Stimulated activated CD8-positive, alpha-beta memory T cell treated with anti-CD3 and anti-CD28 coated beads, Interleukin-12 subunit alpha, Interleukin-12 subunit beta, amount 100 ng/mL, for 1 hour (primary cell): ENCODE results near the gene RNF169.
A peak's percentile ranks its signal among the peaks of the same experiment; 100 is the strongest.
"Not testable (repeated sequence)": the region's sequence is repeated elsewhere in the genome, so short reads cannot be mapped to it uniquely, and the experiment has no call there.

ENCODE experiments used
- DNase-seq: peaks from one replicate; pipeline ENCODE4 v3.0.0-alpha.2; 2020; ENCODE audit warnings: low read depth

Gene RNF169

GRCh38 chr11:74730571-74731260 lies 17.9 kb upstream of the RNF169 start:
- DNase-seq, result no peak

- no peak for DNase-seq
Observed at GRCh38 chr11:74731301-74732094, 17.2 kb upstream of the RNF169 start, which contains the start of gene CHRDL2. Gene CHRDL2, minus strand, starts transcription at chr11:74731426. Its CDS starts 538 bp downstream, at chr11:74730888.

GRCh38 chr11:74734559-74734925 lies 14.1 kb upstream of the RNF169 start:
- DNase-seq, result no peak

- no peak for DNase-seq
Observed at GRCh38 chr11:74735365-74735928, 13.2 kb upstream of the RNF169 start.

- no peak for DNase-seq
Observed at GRCh38 chr11:74736031-74736430, 12.6 kb upstream of the RNF169 start.

GRCh38 chr11:74739546-74740270 lies 8.9 kb upstream of the RNF169 start:
- DNase-seq, result peak; percentile 18

- DNase-seq, result no peak
Observed at GRCh38 chr11:74742070-74742469, 6.6 kb upstream of the RNF169 start.

GRCh38 chr11:74743640-74744039 lies 5.0 kb upstream of the RNF169 start:
- DNase-seq, result no peak

- no peak for DNase-seq
Observed at GRCh38 chr11:74744277-74744676, 4.4 kb upstream of the RNF169 start.

- no peak for DNase-seq
Observed at GRCh38 chr11:74746868-74747267, 1.8 kb upstream of the RNF169 start.

GRCh38 chr11:74749127-74749964 lies 697 bp downstream of the RNF169 start:
- peak; percentile 17 for DNase-seq

GRCh38 chr11:74749965-74750296 lies 1.3 kb downstream of the RNF169 start:
- DNase-seq, result no peak

- DNase-seq, result not testable (repeated sequence)
Observed at GRCh38 chr11:74750598-74750997, 1.9 kb downstream of the RNF169 start.

GRCh38 chr11:74751303-74751702 lies 2.7 kb downstream of the RNF169 start:
- no peak for DNase-seq

- DNase-seq, result no peak
Observed at GRCh38 chr11:74754507-74755252, 6.0 kb downstream of the RNF169 start.

- DNase-seq, result no peak
Observed at GRCh38 chr11:74755395-74755995, 6.8 kb downstream of the RNF169 start.

GRCh38 chr11:74756571-74756970 lies 7.9 kb downstream of the RNF169 start:
- no peak for DNase-seq

GRCh38 chr11:74766905-74767304 lies 18.3 kb downstream of the RNF169 start:
- no peak for DNase-seq

- DNase-seq, result not testable (repeated sequence)
Observed at GRCh38 chr11:74768172-74768651, 19.6 kb downstream of the RNF169 start.

- no peak for DNase-seq
Observed at GRCh38 chr11:74769055-74769707, 20.5 kb downstream of the RNF169 start.
